Pancreas (tissue), 8 donors: Measurements from ENCODE around the gene RAD51AP1. TPM values are rescaled to one million over a fixed set of nuclear protein-coding genes. Genes with fewer than 3 reads are reported as not detected.

Source experiments
- polyA plus RNA-seq, 2 donors: library from polyadenylated mRNA; stranded (reverse); fragments of 200-250 nt; gene quantifications; one replicate each; pipeline ENCODE4 v1.2.3, GENCODE V29; 2013
- total RNA-seq, 6 donors: library from RNA; stranded (reverse); fragmentation: NEBNext Ultra II Directional in 4 of 6; extraction: Animal tissue kit (Norgen Biotek cat#: 25700) in 4 of 6; gene quantifications; one replicate each; pipeline versions ENCODE4 v1.2.1 to v1.2.4, GENCODE V29; 2021 to 2023
- donor health status: healthy with polysubstance abuse.
- donor health status: DM: no; HTN: no; CAD: no; lungs with moderate emphysema.
- donor health status: DM: no; HTN: no; CAD: no.
- donor health status: Bipolar disorder and iron deficiency.
- donor health status: DM: yes; HTN: yes; CAD: no.
- donor health status: DM: no; HTN: no; CAD: no.
- donor health status: DM: no; HTN: no; CAD: no.
- donor health status: DM: yes; HTN: yes; CAD: no.

The RAD51AP1 gene
- total and polyA plus RNA-seq, 8 donors: 0.11 to 1.7 (median 0.93) TPM; not detected in 1

Other genes starting within 250 kb of the RAD51AP1 start
- gene TIGAR, start 217.7 kb upstream of the RAD51AP1 start, total RNA-seq: 1 to 10 TPM in 5 of 6 donors, under 1 TPM in 1; 0.51 to 5.5 (median 1.8) TPM
- 1 to 10 TPM; 1.4 to 2.3 TPM for gene TIGAR, start 217.7 kb upstream of the RAD51AP1 start, polyA plus RNA-seq
- gene FGF23, start 159.2 kb upstream of the RAD51AP1 start, total RNA-seq: not detected
- not detected for gene FGF23, start 159.2 kb upstream of the RAD51AP1 start, polyA plus RNA-seq
- gene FGF6, start 93.1 kb upstream of the RAD51AP1 start, total RNA-seq: not detected
- not detected for gene FGF6, start 93.1 kb upstream of the RAD51AP1 start, polyA plus RNA-seq
- gene DYRK4, start 23.3 kb downstream of the RAD51AP1 start, total RNA-seq: 10 to 100 TPM; 15.2 to 23.7 (median 18.5) TPM
- gene DYRK4, start 23.3 kb downstream of the RAD51AP1 start, polyA plus RNA-seq: 10 to 100 TPM; 38.7 to 50.2 TPM
- gene AKAP3, start 110.2 kb downstream of the RAD51AP1 start, total RNA-seq: 1 to 10 TPM; 1.9 to 3.9 (median 2.6) TPM
- under 1 TPM; 0.87 TPM for gene AKAP3, start 110.2 kb downstream of the RAD51AP1 start, polyA plus RNA-seq
- gene NDUFA9, start 110.2 kb downstream of the RAD51AP1 start, total RNA-seq: 10 to 100 TPM; 21.1 to 45.3 (median 36.1) TPM
- gene NDUFA9, start 110.2 kb downstream of the RAD51AP1 start, polyA plus RNA-seq: 10 to 100 TPM; 33.8 to 48.6 TPM
- 1 to 10 TPM in 1 of 6 donors, under 1 TPM in 5; 0.28 to 1.8 (median 0.43) TPM for gene GALNT8, start 181.5 kb downstream of the RAD51AP1 start, total RNA-seq
- 1 to 10 TPM; 1.7 to 5.7 TPM for gene GALNT8, start 181.5 kb downstream of the RAD51AP1 start, polyA plus RNA-seq